Endothelial cell of umbilical vein (primary cell): ENCODE results near the gene DYNC2H1. TPM values are rescaled to one million over a fixed set of nuclear protein-coding genes. Genes with fewer than 3 reads are reported as not detected.
A peak's percentile ranks its signal among the peaks of the same experiment; 100 is the strongest.

ENCODE experiments used
- BruUV-seq: library from RNA; stranded (reverse); fragments of 400-500 nt; replicated peaks from 2 replicates; lab custom pipeline; 2021; lab: Mats Ljungman, UMichigan
- CTCF ChIA-PET: fragments of 300-600, 350-600 bp; sonication (Branson Sonifier 250); formaldehyde crosslinking; loops from one replicate; lab custom pipeline; 2021; ENCODE audit warnings: antibody characterized with exemption, inconsistent platforms; lab: Charles Lee
- POLR2A ChIA-PET: fragments of 300-600, 350-600 bp; sonication (Branson Sonifier 250); formaldehyde crosslinking; loops from one replicate; lab custom pipeline; 2021; ENCODE audit warnings: antibody characterized with exemption, inconsistent platforms; lab: Charles Lee
- DNase-seq: peaks from one replicate; pipeline ENCODE4 v3.0.0-alpha.2; 2011; ENCODE audit warnings: low read depth, low spot score
- FAIRE-seq: peaks from 2 replicates; lab custom pipeline; 2011; peaks lifted over from hg19 to GRCh38; lab: Jason Lieb, UNC
- H2AFZ ChIP-seq: 2 replicates; pipeline ENCODE4 v1.6.0; 2012; ENCODE audit warnings: low read depth, low read length, control low read depth, inconsistent platforms
- H3K27ac ChIP-seq: 2 replicates; pipeline ENCODE4 v1.5.1; 2011; ENCODE audit warnings: low read depth, mild to moderate bottlenecking, control low read depth, low read length, moderate library complexity; ENCODE audit not compliant: insufficient read depth
- H3K27me3 ChIP-seq, 2 experiments: 2 replicates each; pipeline versions ENCODE4 v1.6.0 to v1.6.1; 2011; ENCODE audit warnings: low read length in 2 of 2, mixed read lengths in 1 of 2; ENCODE audit not compliant: control insufficient read depth in 2 of 2, insufficient read depth in 2 of 2
- H3K36me3 ChIP-seq, 2 experiments: 2 replicates in 1 of 2; 3 replicates in 1 of 2; pipeline ENCODE4 v1.5.1; 2011; ENCODE audit warnings: low read length in 2 of 2, mild to moderate bottlenecking in 1 of 2, moderate library complexity in 1 of 2; ENCODE audit not compliant: control insufficient read depth in 2 of 2, insufficient read depth in 2 of 2; ENCODE audit errors: extremely low read depth in 1 of 2
- H3K4me1 ChIP-seq: 3 replicates; pipeline ENCODE4 v1.5.1; 2011; ENCODE audit warnings: mild to moderate bottlenecking, low read length; ENCODE audit not compliant: control insufficient read depth, insufficient read depth; ENCODE audit errors: extremely low read depth
- H3K4me2 ChIP-seq: 2 replicates; pipeline ENCODE4 v1.6.1; 2011; ENCODE audit warnings: low read length, control low read depth, mixed read lengths; ENCODE audit not compliant: insufficient read depth
- H3K4me3 ChIP-seq, 3 experiments: fragments of 200-600 bp in 1 of 3; sonication (generic), shearing (Covaris generic) in 1 of 3; replicated peaks in 1 of 3; 2 replicates each; pipeline ENCODE4 v1.5.1; 2011 to 2016; ENCODE audit warnings: control low read depth in 3 of 3, low read length in 3 of 3, mild to moderate bottlenecking in 2 of 3, inconsistent platforms in 1 of 3, low read depth in 1 of 3, moderate library complexity in 1 of 3; ENCODE audit not compliant: insufficient read depth in 1 of 3
- H3K79me2 ChIP-seq: 2 replicates; pipeline ENCODE4 v1.6.0; 2012; ENCODE audit warnings: low read length, inconsistent platforms; ENCODE audit not compliant: control insufficient read depth, insufficient read depth
- H3K9ac ChIP-seq: replicated peaks from 2 replicates; pipeline ENCODE3; 2011; ENCODE audit warnings: low read length, control low read depth; ENCODE audit not compliant: insufficient read depth; ENCODE audit errors: extremely low read depth
- H3K9me1 ChIP-seq: replicated peaks from 3 replicates; pipeline ENCODE4 v1.6.0; 2011; ENCODE audit warnings: mild to moderate bottlenecking, low read length; ENCODE audit not compliant: control insufficient read depth, insufficient read depth; ENCODE audit errors: extremely low read depth
- H3K9me3 ChIP-seq: replicated peaks from 2 replicates; pipeline ENCODE4 v1.5.1; 2012; ENCODE audit warnings: low read length, inconsistent platforms; ENCODE audit not compliant: control insufficient read depth, insufficient read depth
- H4K20me1 ChIP-seq: replicated peaks from 2 replicates; pipeline ENCODE3; 2011; ENCODE audit warnings: mild to moderate bottlenecking, low read length; ENCODE audit not compliant: control insufficient read depth, insufficient read depth; ENCODE audit errors: extremely low read depth
- EZH2 ChIP-seq: IDR thresholded peaks from 2 replicates; pipeline ENCODE4 v1.6.1; 2012; ENCODE audit warnings: borderline replicate concordance, low read depth, mild to moderate bottlenecking, moderate library complexity, low read length, inconsistent platforms; ENCODE audit not compliant: severe bottlenecking
- FOS ChIP-seq: IDR thresholded peaks from 2 replicates; pipeline ENCODE4 v1.6.1; 2011; ENCODE audit warnings: mild to moderate bottlenecking, low read length, moderate library complexity, borderline replicate concordance; ENCODE audit not compliant: insufficient read depth
- MYC ChIP-seq: IDR thresholded peaks from one replicate; pipeline ENCODE4 v1.6.1; 2011; ENCODE audit warnings: mild to moderate bottlenecking, low read depth, low read length
- POLR2AphosphoS5 ChIP-seq: IDR thresholded peaks from 2 replicates; pipeline ENCODE4 v1.6.1; 2012; ENCODE audit warnings: low read depth, mild to moderate bottlenecking, control low read depth, low read length, moderate library complexity; ENCODE audit not compliant: insufficient read depth
- dilution Hi-C: fragments of 300-500 bp; cut with MboI; formaldehyde crosslinking; loops from one replicate; pipeline ENCODE4 v1.15.0; 2019; ENCODE audit warnings: low sequenced_read_pairs; ENCODE audit not compliant: extremely low pct_ligation_motif_present
- intact Hi-C: fragments of 100-400 bp; cut with micrococcal nuclease; formaldehyde crosslinking; loops from one replicate; pipeline ENCODE4 v1.10.0; 2022
- polyA plus RNA-seq, 4 experiments: library from polyadenylated mRNA; depleted of rRNA in 3 of 4; stranded (reverse) in 3 of 4; unstranded in 1 of 4; fragments of >200 nt; gene quantifications; 2 replicates each; pipeline versions ENCODE4 v1.2.1 to v1.2.3, GENCODE V29; 2011 to 2012; ENCODE audit warnings: missing spikeins in 1 of 4
- total RNA-seq: library from RNA; stranded (reverse); gene quantifications from 2 replicates; pipeline ENCODE4 v1.2.3, GENCODE V29; 2021
- TF ChIP-seq, protein P1 (sequence below): IDR thresholded peaks from 2 replicates; pipeline ENCODE4 v1.6.1; 2011; ENCODE audit not compliant: insufficient read depth, insufficient read length

The DYNC2H1 gene
- total and polyA plus RNA-seq, 2 donors (not counting 3 experiments of a cell fraction or from before 2014, with no cell fraction given), result 1.9 to 4.2 TPM

DNA sequence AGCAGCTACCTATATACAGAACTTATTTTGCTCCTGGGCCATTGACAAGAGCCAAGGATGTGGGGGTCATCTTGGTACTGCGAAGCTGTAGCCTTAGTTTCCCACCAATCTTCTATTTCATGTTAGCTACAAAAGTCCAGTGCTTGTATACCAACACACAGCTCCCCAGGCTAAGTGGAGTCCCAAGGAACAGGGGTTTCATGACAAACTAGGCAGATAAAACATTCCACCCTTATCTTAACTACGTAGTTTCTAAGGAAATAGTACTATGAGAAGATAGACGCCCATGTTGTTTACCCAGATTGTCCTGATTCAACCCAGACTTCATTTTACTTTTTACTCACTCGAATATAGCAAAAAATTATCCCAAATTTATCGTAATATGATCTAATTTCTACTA lies 218.5 kb downstream of the DYNC2H1 start:
- H3K27me3 ChIP-seq, result no peaks in the 10 kb centered on the region
- H3K4me2 ChIP-seq, result no peak overlapping the region
- H3K9ac ChIP-seq, result no peak overlapping the region
- TF ChIP-seq, protein P1, sequence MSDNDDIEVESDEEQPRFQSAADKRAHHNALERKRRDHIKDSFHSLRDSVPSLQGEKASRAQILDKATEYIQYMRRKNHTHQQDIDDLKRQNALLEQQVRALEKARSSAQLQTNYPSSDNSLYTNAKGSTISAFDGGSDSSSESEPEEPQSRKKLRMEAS, result no peak
- TF ChIP-seq POLR2AphosphoS5 (no peak), EZH2 (no peak)
- no peaks in the 10 kb centered on the region for H3K79me2 ChIP-seq
- FAIRE-seq, result no peak
- no peaks in the 10 kb centered on the region for H3K9me1 ChIP-seq
- ChIA-PET POLR2A (no interaction called here), CTCF (interaction anchor here (1.4 to 1.5 kb wide), 2 partner anchors 12 to 273 kb away, joined by 5 to 9 read pairs; no protein-coding TSS in a partner anchor)
- H3K36me3 ChIP-seq, result no peaks in the 10 kb centered on the region
- peak overlapping the region; percentile 57 for H2AFZ ChIP-seq
- DNase-seq, result no peak
- no TSS peak for BruUV-seq
- dilution Hi-C loops, result no loop called here
- no peak overlapping the region for H3K27ac ChIP-seq
- intact Hi-C loops, result loop anchor here (10.0 kb wide), 1 partner anchor 827 kb away; no protein-coding TSS in a partner anchor
- peaks cover 7% of the 10 kb centered on the region for H3K4me1 ChIP-seq
- no peak overlapping the region for H3K4me3 ChIP-seq
- no peaks in the 10 kb centered on the region for H3K9me3 ChIP-seq
- H4K20me1 ChIP-seq, result no peaks in the 10 kb centered on the region

DNA sequence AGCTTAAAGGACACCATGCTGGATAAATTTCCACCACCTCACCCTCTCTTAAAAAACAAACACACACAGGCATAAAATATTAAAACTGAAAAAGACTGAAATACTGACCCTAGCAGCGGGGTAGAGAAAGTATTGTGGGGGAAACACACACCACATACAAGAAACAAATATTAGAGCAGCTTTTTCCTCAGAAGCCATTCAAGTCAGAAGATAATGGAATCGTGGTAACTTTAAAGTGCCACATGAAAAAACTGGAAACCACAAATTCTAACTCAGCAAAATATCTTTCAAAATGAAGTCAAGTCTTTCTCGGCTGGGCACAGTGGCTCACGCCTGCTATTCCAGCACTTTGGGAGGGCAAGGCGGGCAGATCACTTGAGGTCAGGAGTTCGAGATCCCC lies 223.2 kb downstream of the DYNC2H1 start:
- Histone ChIP-seq H3K9me1 (no peaks in the 10 kb centered on the region), H3K4me2 (no peak overlapping the region), H3K9me3 (no peaks in the 10 kb centered on the region), H3K79me2 (no peaks in the 10 kb centered on the region), H2AFZ (no peak overlapping the region), H3K4me1 (no peaks in the 10 kb centered on the region), H4K20me1 (no peaks in the 10 kb centered on the region), H3K27me3 (no peaks in the 10 kb centered on the region), H3K9ac (no peak overlapping the region), H3K4me3 (no peak overlapping the region), H3K27ac (no peak overlapping the region), H3K36me3 (no peaks in the 10 kb centered on the region)
- BruUV-seq, result no TSS peak
- intact Hi-C loops, result no loop called here
- TF ChIP-seq POLR2AphosphoS5, result no peak
- no peak for TF ChIP-seq FOS
- TF ChIP-seq MYC, result no peak
- DNase-seq (no peak), FAIRE-seq (no peak)
- POLR2A ChIA-PET, result no interaction called here
- CTCF ChIA-PET, result interaction anchor here (1.8 kb wide), 1 partner anchor 268 kb away, joined by 6 read pairs; no protein-coding TSS in a partner anchor
- dilution Hi-C loops, result no loop called here
